ENCODE data around the gene UBE2E2.

- TF ChIP-seq ZFP30 (CRISPR knock-in tag; IDR thresholded peaks at IDR 0.05), result no peak
- TF ChIP-seq TCF4 (CRISPR knock-in tag; IDR thresholded peaks at IDR 0.05; ENCODE audit: borderline replicate concordance), result no peak
Observed at GRCh38 chr3:23437484-23438145, 234.5 kb downstream of the UBE2E2 start.
